PFSK-1 (cell line): Measurements from ENCODE around the gene NSFL1C.

ENCODE experiments used
- FOXP2 ChIP-seq: optimal IDR thresholded peaks from 2 replicates; pipeline ENCODE3; 2011; ENCODE audit warnings: borderline replicate concordance, control low read depth, inconsistent platforms; ENCODE audit not compliant: insufficient read depth; ENCODE audit errors: extremely low read length, extremely low read depth
- SIN3A ChIP-seq: IDR thresholded peaks from 2 replicates; pipeline ENCODE4 v1.6.1; 2012; ENCODE audit warnings: mild to moderate bottlenecking, low read length, moderate library complexity, borderline replicate concordance; ENCODE audit not compliant: insufficient read depth

GRCh38 chr20:1472556-1473245 lies 6.1 kb upstream of the NSFL1C start:
- TF ChIP-seq SIN3A (no peak), FOXP2 (no peak)
